Measurements from ENCODE around the gene ACSL4. TPM values are rescaled to one million over a fixed set of nuclear protein-coding genes. Genes with fewer than 3 reads are reported as not detected.

ACSL4 gene
- total RNA-seq, 2 donors from 2014 or later, result 31.3 to 47.9 TPM

DNA sequence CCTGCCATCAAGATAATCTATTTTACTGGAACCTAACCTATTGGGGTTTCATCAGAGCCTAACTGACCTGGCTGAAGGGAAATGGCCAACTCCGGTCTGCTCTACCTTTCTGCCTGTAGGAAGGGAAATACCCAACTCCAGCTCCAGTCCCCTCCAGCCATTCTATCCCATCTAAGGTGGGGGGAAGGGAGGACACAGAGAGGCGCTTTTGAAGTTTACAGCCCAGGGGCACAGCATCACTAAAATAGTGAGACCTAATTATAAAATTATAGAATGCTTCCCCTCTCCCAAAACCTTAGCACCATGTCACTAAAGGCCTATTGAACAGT is 27.8 kb upstream of the ACSL4 start:
- H3K27ac Mint-ChIP-seq, result no peak overlapping the region
- Histone ChIP-seq H3K27me3 (ENCODE audit: control insufficient read depth, insufficient read depth, low read length, poor library complexity, severe bottlenecking) (no peaks in the 10 kb centered on the region), H3K4me3 (ENCODE audit: low read length) (no peak overlapping the region), H3K36me3 (ENCODE audit: control insufficient read depth, insufficient read depth, low read length) (no peaks in the 10 kb centered on the region), H3K9ac (ENCODE audit: extremely low read depth, low read length, poor library complexity, severe bottlenecking) (no peak overlapping the region), H3K9me3 (ENCODE audit: control insufficient read depth, low read length) (no peaks in the 10 kb centered on the region), H3K27ac (ENCODE audit: low read depth, low read length) (no peak overlapping the region), H3K4me1 (ENCODE audit: control insufficient read depth, insufficient read depth, low read length) (no peaks in the 10 kb centered on the region)
- TF ChIP-seq, protein P1, sequence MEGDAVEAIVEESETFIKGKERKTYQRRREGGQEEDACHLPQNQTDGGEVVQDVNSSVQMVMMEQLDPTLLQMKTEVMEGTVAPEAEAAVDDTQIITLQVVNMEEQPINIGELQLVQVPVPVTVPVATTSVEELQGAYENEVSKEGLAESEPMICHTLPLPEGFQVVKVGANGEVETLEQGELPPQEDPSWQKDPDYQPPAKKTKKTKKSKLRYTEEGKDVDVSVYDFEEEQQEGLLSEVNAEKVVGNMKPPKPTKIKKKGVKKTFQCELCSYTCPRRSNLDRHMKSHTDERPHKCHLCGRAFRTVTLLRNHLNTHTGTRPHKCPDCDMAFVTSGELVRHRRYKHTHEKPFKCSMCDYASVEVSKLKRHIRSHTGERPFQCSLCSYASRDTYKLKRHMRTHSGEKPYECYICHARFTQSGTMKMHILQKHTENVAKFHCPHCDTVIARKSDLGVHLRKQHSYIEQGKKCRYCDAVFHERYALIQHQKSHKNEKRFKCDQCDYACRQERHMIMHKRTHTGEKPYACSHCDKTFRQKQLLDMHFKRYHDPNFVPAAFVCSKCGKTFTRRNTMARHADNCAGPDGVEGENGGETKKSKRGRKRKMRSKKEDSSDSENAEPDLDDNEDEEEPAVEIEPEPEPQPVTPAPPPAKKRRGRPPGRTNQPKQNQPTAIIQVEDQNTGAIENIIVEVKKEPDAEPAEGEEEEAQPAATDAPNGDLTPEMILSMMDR (conservative IDR thresholded peaks at IDR 0.05), result no peak
- H3K36me3 Mint-ChIP-seq (ENCODE audit: low read depth), result no peaks in the 10 kb centered on the region
- DNase-seq, result no peak
- H3K9me3 Mint-ChIP-seq, result peaks cover 4% of the 10 kb centered on the region
- no peak overlapping the region for H3K4me3 Mint-ChIP-seq
- peaks cover 10% of the 10 kb centered on the region for H3K4me1 Mint-ChIP-seq
- H3K27me3 Mint-ChIP-seq (ENCODE audit: insufficient read depth), result no peaks in the 10 kb centered on the region
- 60% methylated on average over 1 of the region's 2 CpGs; no CpG with 5 or more reads in 1 of the 2 experiments for WGBS, 2 experiments (ENCODE audit: insufficient coverage in 1 of 2, insufficient read length in 1 of 2)

DNA sequence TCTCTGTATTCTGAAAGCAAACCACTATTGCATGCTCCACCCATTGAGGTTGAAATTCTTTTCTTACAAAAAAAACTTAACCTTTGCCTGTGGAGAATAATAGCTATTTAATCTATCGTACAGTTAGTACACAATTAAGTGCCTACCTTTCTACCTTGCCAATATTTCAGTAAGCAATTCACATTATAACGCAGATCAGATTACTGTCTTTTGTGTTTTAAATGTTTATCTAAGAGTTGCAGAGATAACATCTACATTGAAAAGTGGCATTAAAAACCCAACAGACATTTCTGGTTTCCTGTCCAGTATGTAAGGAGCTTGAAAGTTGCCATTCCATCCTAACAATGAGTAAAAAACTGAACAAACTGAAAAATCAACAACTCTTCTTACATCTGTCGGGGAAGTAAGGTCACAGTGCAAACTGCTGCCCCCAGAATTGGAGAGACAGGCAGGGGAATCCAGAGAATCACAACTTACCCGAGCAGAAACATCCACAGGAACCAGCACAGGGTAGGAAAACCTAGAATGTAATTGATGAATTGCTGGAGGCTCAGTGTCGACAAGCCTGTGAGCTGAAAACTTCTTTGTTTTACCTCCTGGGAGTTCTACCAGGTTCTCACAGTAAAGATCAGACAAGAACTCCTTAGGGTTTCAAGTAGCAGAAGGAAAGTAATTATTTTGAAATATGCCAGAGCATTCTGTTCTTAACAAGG is 27.3 kb upstream of the ACSL4 start:
- WGBS, 2 experiments (ENCODE audit: insufficient coverage in 1 of 2, insufficient read length in 1 of 2), result 77% methylated on average over 3 of the region's 5 CpGs; no CpG with 5 or more reads in 1 of the 2 experiments
- Mint-ChIP-seq H3K4me3 (no peak overlapping the region), H3K36me3 (ENCODE audit: low read depth) (no peaks in the 10 kb centered on the region), H3K4me1 (peaks cover 10% of the 10 kb centered on the region), H3K27ac (peak overlapping the region; percentile 23), H3K9me3 (peaks cover 6% of the 10 kb centered on the region), H3K27me3 (ENCODE audit: insufficient read depth) (no peaks in the 10 kb centered on the region)
- TF ChIP-seq, protein P1 (conservative IDR thresholded peaks at IDR 0.05), result no peak
- H3K36me3 ChIP-seq (ENCODE audit: control insufficient read depth, insufficient read depth, low read length), result no peaks in the 10 kb centered on the region
- H3K4me3 ChIP-seq (ENCODE audit: low read length), result no peak overlapping the region
- H3K4me1 ChIP-seq (ENCODE audit: control insufficient read depth, insufficient read depth, low read length), result no peaks in the 10 kb centered on the region
- H3K27me3 ChIP-seq (ENCODE audit: control insufficient read depth, insufficient read depth, low read length, poor library complexity, severe bottlenecking), result no peaks in the 10 kb centered on the region
- no peak overlapping the region for H3K27ac ChIP-seq (ENCODE audit: low read depth, low read length)
- no peak overlapping the region for H3K9ac ChIP-seq (ENCODE audit: extremely low read depth, low read length, poor library complexity, severe bottlenecking)
- H3K9me3 ChIP-seq (ENCODE audit: control insufficient read depth, low read length), result no peaks in the 10 kb centered on the region
- no peak for DNase-seq

DNA sequence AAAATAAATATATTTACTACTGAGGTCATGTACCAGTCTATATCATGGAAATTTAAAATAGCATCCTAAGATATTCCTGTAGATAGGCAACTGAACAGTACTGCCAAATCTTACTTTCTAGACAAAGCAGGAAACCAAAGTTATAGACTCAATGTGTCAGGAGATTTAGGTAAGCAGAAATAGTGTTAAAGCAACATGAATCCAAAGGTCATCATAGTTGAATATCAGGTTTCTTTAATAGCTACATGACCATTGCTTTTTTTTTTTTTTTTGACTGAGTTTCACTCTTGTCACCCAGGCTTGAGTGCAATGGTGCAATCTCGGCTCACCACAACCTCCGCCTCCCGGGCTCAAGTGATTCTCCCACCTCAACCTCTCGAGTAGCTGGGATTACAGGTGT is 20.2 kb upstream of the ACSL4 start:
- Histone ChIP-seq H3K36me3 (ENCODE audit: control insufficient read depth, insufficient read depth, low read length) (no peaks in the 10 kb centered on the region), H3K27ac (ENCODE audit: low read depth, low read length) (no peak overlapping the region), H3K9me3 (ENCODE audit: control insufficient read depth, low read length) (no peaks in the 10 kb centered on the region), H3K9ac (ENCODE audit: extremely low read depth, low read length, poor library complexity, severe bottlenecking) (no peak overlapping the region), H3K4me3 (ENCODE audit: low read length) (no peak overlapping the region), H3K27me3 (ENCODE audit: control insufficient read depth, insufficient read depth, low read length, poor library complexity, severe bottlenecking) (no peaks in the 10 kb centered on the region), H3K4me1 (ENCODE audit: control insufficient read depth, insufficient read depth, low read length) (no peaks in the 10 kb centered on the region)
- 98% methylated on average over 4 of the region's 4 CpGs; no CpG with 5 or more reads in 1 of the 2 experiments for WGBS, 2 experiments (ENCODE audit: insufficient coverage in 1 of 2, insufficient read length in 1 of 2)
- no peak overlapping the region for H3K27ac Mint-ChIP-seq
- peaks cover 10% of the 10 kb centered on the region for H3K4me1 Mint-ChIP-seq
- H3K9me3 Mint-ChIP-seq, result peaks cover 16% of the 10 kb centered on the region
- no peak for DNase-seq
- no peak overlapping the region for H3K4me3 Mint-ChIP-seq
- no peaks in the 10 kb centered on the region for H3K36me3 Mint-ChIP-seq (ENCODE audit: low read depth)
- TF ChIP-seq, protein P1 (conservative IDR thresholded peaks at IDR 0.05), result no peak
- no peaks in the 10 kb centered on the region for H3K27me3 Mint-ChIP-seq (ENCODE audit: insufficient read depth)
